Dedifferentiated amniotic fluid mesenchymal stem cell (primary cell): ENCODE measurements around the gene CHCHD4.
"Not testable (repeated sequence)": the region's sequence is repeated elsewhere in the genome, so short reads cannot be mapped to it uniquely, and the experiment has no call there.

Source experiments
- DNase-seq: peaks from one replicate; pipeline ENCODE4 v3.0.0-alpha.2; 2016; ENCODE audit errors: extremely low spot score

The CHCHD4 gene

GRCh38 chr3:14120111-14120920, 4.4 kb downstream of the CHCHD4 start:
- DNase-seq = no peak

GRCh38 chr3:14119651-14120050, 5.0 kb downstream of the CHCHD4 start:
- DNase-seq = no peak

- no peak for DNase-seq
Measured at GRCh38 chr3:14118400-14119381, 6.0 kb downstream of the CHCHD4 start.

GRCh38 chr3:14117468-14118399, 6.9 kb downstream of the CHCHD4 start:
- DNase-seq = no peak

GRCh38 chr3:14113965-14114635, 10.6 kb downstream of the CHCHD4 start:
- DNase-seq = no peak

- no peak for DNase-seq
Measured at GRCh38 chr3:14110699-14111098, 14.0 kb downstream of the CHCHD4 start.

GRCh38 chr3:14109821-14110220, 14.8 kb downstream of the CHCHD4 start:
- not testable (repeated sequence) for DNase-seq

GRCh38 chr3:14097616-14098391, 26.9 kb downstream of the CHCHD4 start:
- no peak for DNase-seq

GRCh38 chr3:14096742-14097141, 27.9 kb downstream of the CHCHD4 start:
- no peak for DNase-seq

GRCh38 chr3:14093831-14094230, 30.8 kb downstream of the CHCHD4 start:
- DNase-seq = no peak

- DNase-seq = no peak
Measured at GRCh38 chr3:14092464-14092863, 32.2 kb downstream of the CHCHD4 start.

- not testable (repeated sequence) for DNase-seq
Measured at GRCh38 chr3:14091959-14092358, 32.7 kb downstream of the CHCHD4 start.

- DNase-seq = not testable (repeated sequence)
Measured at GRCh38 chr3:14087461-14087860, 37.2 kb downstream of the CHCHD4 start.

- no peak for DNase-seq
Measured at GRCh38 chr3:14082108-14082657, 42.5 kb downstream of the CHCHD4 start.

- DNase-seq = no peak
Measured at GRCh38 chr3:14077310-14077709, 47.4 kb downstream of the CHCHD4 start.

- not testable (repeated sequence) for DNase-seq
Measured at GRCh38 chr3:14075233-14075632, 49.4 kb downstream of the CHCHD4 start.

- DNase-seq = no peak
Measured at GRCh38 chr3:14064910-14065309, 59.8 kb downstream of the CHCHD4 start.

- DNase-seq = no peak
Measured at GRCh38 chr3:14063152-14063551, 61.5 kb downstream of the CHCHD4 start.
